Measurements from ENCODE around the gene C20orf144.

DNA sequence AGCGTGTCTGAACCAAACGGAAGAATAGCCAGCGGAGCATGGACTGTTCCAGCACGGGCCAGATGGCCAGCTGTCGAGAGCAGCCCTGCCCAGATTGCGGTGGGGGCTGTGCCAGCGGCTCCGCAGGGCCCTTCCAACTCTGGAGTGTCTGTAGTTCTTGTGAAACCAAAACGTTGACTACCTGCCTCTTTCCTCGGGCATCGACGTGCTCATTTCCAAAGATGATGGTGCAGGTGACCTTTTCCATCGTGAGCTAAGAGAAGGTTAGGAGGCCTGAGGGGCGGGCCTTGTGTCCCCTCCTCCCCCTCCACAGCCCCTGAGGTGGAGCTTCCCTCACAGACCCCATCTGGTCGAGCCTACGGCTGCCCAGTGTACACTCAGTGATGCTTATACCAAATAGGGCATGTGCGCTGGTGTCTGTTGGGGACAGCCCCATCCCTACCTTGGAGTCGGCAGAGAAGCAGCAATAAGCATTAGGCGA, 12.9 kb upstream of the C20orf144 start:
- TF ChIP-seq POLR2AphosphoS5 (IDR thresholded peaks at IDR 0.05; ENCODE audit: low read depth, low read length) = no peak
- TF ChIP-seq REST (IDR thresholded peaks at IDR 0.05; ENCODE audit: insufficient read depth in 1 of 2, low read depth in 2 of 2, low read length in 2 of 2) = no peak
- no peak for TF ChIP-seq SIN3A (IDR thresholded peaks at IDR 0.05; ENCODE audit: borderline replicate concordance, insufficient read depth, low read length)
- no peak for TF ChIP-seq TAF1 (IDR thresholded peaks at IDR 0.05; ENCODE audit: borderline replicate concordance, insufficient read depth, low read length)
- no peak for TF ChIP-seq FOXP2 (optimal IDR thresholded peaks at IDR 0.05; ENCODE audit: borderline replicate concordance, extremely low read depth, extremely low read length, insufficient read depth)

Data from PFSK-1 (cell line).